A549 (cell line): ENCODE results near the gene NFKBIZ. TPM values are rescaled to one million over a fixed set of nuclear protein-coding genes. Genes with fewer than 3 reads are reported as not detected.
A peak's percentile ranks its signal among the peaks of the same experiment; 100 is the strongest.

Experiments used
- ATAC-seq, 2 experiments: fragments of 200-7000 bp in 1 of 2; fragments of >200 bp in 1 of 2; cut with Nextera tagmentation in 1 of 2; cut with Tn5 transposase in 1 of 2; 3 replicates each; pipeline versions ENCODE4 v1.8.0 to v1.9.1; 2018 to 2020; ENCODE audit warnings: mild to moderate bottlenecking in 1 of 2, moderate library complexity in 1 of 2
- CTCF ChIA-PET: fragments of 300-600 bp; sonication (Branson Sonifier 250); formaldehyde crosslinking; extraction: SDS; loops from one replicate; lab custom pipeline; 2021; ENCODE audit warnings: antibody characterized with exemption, inconsistent platforms; lab: Yijun Ruan, JAX
- POLR2A ChIA-PET: fragments of 350-600 bp; formaldehyde crosslinking; extraction: SDS; loops from one replicate; lab custom pipeline; 2021; ENCODE audit warnings: antibody characterized with exemption, inconsistent platforms; lab: Yijun Ruan, JAX
- DNase-seq, 2 experiments: peaks; one replicate each; pipeline versions ENCODE4 v3.0.0 to v3.0.0-alpha.2; 2011 to 2016; ENCODE audit warnings: low read depth in 1 of 2, low spot score in 1 of 2
- FAIRE-seq: peaks from 2 replicates; lab custom pipeline; 2011; peaks lifted over from hg19 to GRCh38; lab: Jason Lieb, UNC
- H3K27ac ChIP-seq, 2 experiments: fragments of >200 bp; sonication (Bioruptor Twin); formaldehyde crosslinking; 3 replicates each; pipeline ENCODE4 v1.5.1; 2016 to 2017
- H3K4me1 ChIP-seq: fragments of >200 bp; sonication (Bioruptor Twin); formaldehyde crosslinking; 3 replicates; pipeline ENCODE4 v1.6.1; 2016
- H3K4me2 ChIP-seq: fragments of >200 bp; sonication (Bioruptor Twin); formaldehyde crosslinking; 3 replicates; pipeline ENCODE4 v1.6.1; 2016
- H3K4me3 ChIP-seq: fragments of >200 bp; sonication (Bioruptor Twin); formaldehyde crosslinking; 3 replicates; pipeline ENCODE4 v1.5.1; 2016
- H3K9me3 ChIP-seq: fragments of >200 bp; sonication (Bioruptor Twin); formaldehyde crosslinking; 3 replicates; pipeline ENCODE4 v1.6.1; 2016
- CBX8 ChIP-seq: fragments of 200-600 bp; sonication (generic); IDR thresholded peaks from 2 replicates; pipeline ENCODE4 v1.6.1; 2016
- EP300 ChIP-seq, 2 experiments: fragments of >200 bp; sonication (Bioruptor Twin); formaldehyde crosslinking; IDR thresholded peaks; 2 replicates in 1 of 2; 3 replicates in 1 of 2; pipeline ENCODE4 v1.6.1; 2016 to 2017
- GATA3 ChIP-seq: IDR thresholded peaks from 2 replicates; pipeline ENCODE4 v1.6.1; 2012; ENCODE audit warnings: borderline replicate concordance
- HOXB5 ChIP-seq: fragments of 250-450 bp; sonication (Bioruptor Pico); IDR thresholded peaks from 2 replicates; pipeline ENCODE4 v1.5.0; 2020; ENCODE audit warnings: mild to moderate bottlenecking, moderate library complexity
- KDM5A ChIP-seq: fragments of 200-600 bp; sonication (generic); IDR thresholded peaks from 2 replicates; pipeline ENCODE4 v1.6.1; 2016; ENCODE audit warnings: antibody characterized with exemption, mild to moderate bottlenecking
- MAZ ChIP-seq: fragments of 150-350 bp; IDR thresholded peaks from 2 replicates; pipeline ENCODE4 v1.6.1; 2014; ENCODE audit warnings: antibody characterized with exemption, low read depth, low read length, borderline replicate concordance
- NFE2L2 ChIP-seq: fragments of 150-350 bp; conservative IDR thresholded peaks from 2 replicates; pipeline ENCODE4 v1.6.1; 2014; ENCODE audit warnings: low read length
- PHF8 ChIP-seq: fragments of 200-600 bp; sonication (generic); IDR thresholded peaks from 2 replicates; pipeline ENCODE4 v1.6.1; 2016; ENCODE audit warnings: low read depth, mild to moderate bottlenecking, antibody characterized with exemption, moderate library complexity, borderline replicate concordance
- POLR2A ChIP-seq: IDR thresholded peaks from 2 replicates; pipeline ENCODE4 v1.6.1; 2012; ENCODE audit warnings: mild to moderate bottlenecking, low read length
- RCOR1 ChIP-seq: fragments of 150-350 bp; IDR thresholded peaks from 2 replicates; pipeline ENCODE4 v1.6.1; 2014; ENCODE audit warnings: antibody characterized with exemption, low read length, low read depth
- RNF2 ChIP-seq: fragments of 200-600 bp; sonication (generic); IDR thresholded peaks from 2 replicates; pipeline ENCODE4 v1.6.1; 2016; ENCODE audit warnings: low read depth, mild to moderate bottlenecking, antibody characterized with exemption, moderate library complexity, borderline replicate concordance
- SREBF2 ChIP-seq: fragments of 450-650 bp; IDR thresholded peaks from 2 replicates; pipeline ENCODE4 v1.6.1; 2014; ENCODE audit warnings: mild to moderate bottlenecking, moderate library complexity
- TFCP2L1 ChIP-seq: fragments of 250-450 bp; sonication (Bioruptor Pico); IDR thresholded peaks from 2 replicates; pipeline ENCODE4 v1.5.0; 2021; ENCODE audit warnings: mild to moderate bottlenecking
- ZNF302 ChIP-seq: fragments of 250-450 bp; sonication (Bioruptor Pico); IDR thresholded peaks from 2 replicates; pipeline ENCODE4 v1.9.0; 2021; ENCODE audit warnings: inconsistent platforms, mild to moderate bottlenecking, moderate library complexity
- WGBS: methylation state at CpG from one replicate; pipeline ENCODE4 v1.1.6; 2017; ENCODE audit errors: missing lambda C conversion rate; 5-methylcytosine and 5-hydroxymethylcytosine counted together
- polyA plus RNA-seq, 4 experiments: library from polyadenylated mRNA; depleted of rRNA in 3 of 4; stranded (reverse); fragments of >200 nt; fragmentation: RNase III in 1 of 4; extraction: RNeasy Plus Mini Kit Qiagen cat#74134 plus additional on column Dnase treatment in 1 of 4; gene quantifications; 2 replicates in 3 of 4; 3 replicates in 1 of 4; pipeline ENCODE4 v1.2.3, GENCODE V29; 2011 to 2017
- TF ChIP-seq, protein P1 (sequence below): IDR thresholded peaks from 2 replicates; pipeline ENCODE4 v1.6.1; 2012; ENCODE audit warnings: low read depth, borderline replicate concordance
- TF ChIP-seq, protein P2 (sequence below): IDR thresholded peaks from 2 replicates; pipeline ENCODE4 v1.6.1; 2012
- TF ChIP-seq, protein P3 (sequence below): fragments of >200 bp; sonication (Bioruptor Twin); formaldehyde crosslinking; IDR thresholded peaks from 3 replicates; pipeline ENCODE4 v1.6.1; 2016
- TF ChIP-seq, protein P4 (sequence below): fragments of >200 bp; sonication (Bioruptor Twin); formaldehyde crosslinking; IDR thresholded peaks from 3 replicates; pipeline ENCODE4 v1.5.1; 2016

The NFKBIZ gene
- polyA plus RNA-seq, 2 of the 4 experiments (the other 2 are of a cell fraction), result 19.8 to 36.1 TPM

DNA sequence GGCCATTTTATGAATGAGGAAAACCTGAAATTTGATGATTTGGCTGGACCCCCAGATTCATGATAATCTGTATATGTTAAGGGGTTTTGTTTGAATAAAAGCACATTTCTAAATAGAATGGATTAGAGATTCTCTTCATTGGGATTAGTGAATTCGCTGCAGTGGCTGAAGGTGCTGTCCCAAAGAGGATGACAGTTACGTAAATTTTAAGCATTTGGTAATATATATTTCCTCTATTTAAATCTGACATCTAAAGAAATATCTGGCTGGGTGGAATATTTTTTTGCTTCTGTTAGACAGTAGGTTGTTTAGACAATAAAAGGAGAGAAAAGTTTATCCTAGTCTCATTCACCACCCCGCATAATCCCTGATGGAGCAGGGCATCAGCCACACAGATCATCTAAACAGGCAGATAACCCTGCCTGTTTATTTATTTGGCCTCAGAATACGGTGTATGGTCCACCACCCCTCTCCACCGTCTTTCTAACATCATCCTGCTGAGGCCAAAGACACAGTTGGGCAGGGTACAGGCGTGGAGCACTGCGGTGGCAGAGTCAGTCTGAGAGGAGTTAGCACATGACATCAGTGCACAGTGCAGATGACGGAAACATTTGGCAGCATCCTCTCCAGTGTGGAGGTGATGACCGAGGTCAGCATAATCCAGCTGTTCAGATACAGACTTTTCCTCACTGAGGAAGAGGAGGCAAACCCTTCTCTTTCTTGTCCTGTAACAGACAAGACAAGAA lies 20.4 kb upstream of the NFKBIZ start (continued):
- TF ChIP-seq, protein P1, sequence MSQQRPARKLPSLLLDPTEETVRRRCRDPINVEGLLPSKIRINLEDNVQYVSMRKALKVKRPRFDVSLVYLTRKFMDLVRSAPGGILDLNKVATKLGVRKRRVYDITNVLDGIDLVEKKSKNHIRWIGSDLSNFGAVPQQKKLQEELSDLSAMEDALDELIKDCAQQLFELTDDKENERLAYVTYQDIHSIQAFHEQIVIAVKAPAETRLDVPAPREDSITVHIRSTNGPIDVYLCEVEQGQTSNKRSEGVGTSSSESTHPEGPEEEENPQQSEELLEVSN, result no peak
- TF ChIP-seq RNF2, result no peak
- TF ChIP-seq EP300 (IDR thresholded peaks at IDR 0.05), result no peak
- no peak for TF ChIP-seq SREBF2
- TF ChIP-seq, protein P2, sequence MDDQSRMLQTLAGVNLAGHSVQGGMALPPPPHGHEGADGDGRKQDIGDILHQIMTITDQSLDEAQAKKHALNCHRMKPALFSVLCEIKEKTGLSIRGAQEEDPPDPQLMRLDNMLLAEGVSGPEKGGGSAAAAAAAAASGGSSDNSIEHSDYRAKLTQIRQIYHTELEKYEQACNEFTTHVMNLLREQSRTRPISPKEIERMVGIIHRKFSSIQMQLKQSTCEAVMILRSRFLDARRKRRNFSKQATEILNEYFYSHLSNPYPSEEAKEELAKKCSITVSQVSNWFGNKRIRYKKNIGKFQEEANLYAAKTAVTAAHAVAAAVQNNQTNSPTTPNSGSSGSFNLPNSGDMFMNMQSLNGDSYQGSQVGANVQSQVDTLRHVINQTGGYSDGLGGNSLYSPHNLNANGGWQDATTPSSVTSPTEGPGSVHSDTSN, result no peak
- TF ChIP-seq TFCP2L1 (CRISPR knock-in tag), result no peak
- TF ChIP-seq POLR2A, result no peak
- no peak for TF ChIP-seq ZNF302 (CRISPR knock-in tag)
- TF ChIP-seq, protein P3, sequence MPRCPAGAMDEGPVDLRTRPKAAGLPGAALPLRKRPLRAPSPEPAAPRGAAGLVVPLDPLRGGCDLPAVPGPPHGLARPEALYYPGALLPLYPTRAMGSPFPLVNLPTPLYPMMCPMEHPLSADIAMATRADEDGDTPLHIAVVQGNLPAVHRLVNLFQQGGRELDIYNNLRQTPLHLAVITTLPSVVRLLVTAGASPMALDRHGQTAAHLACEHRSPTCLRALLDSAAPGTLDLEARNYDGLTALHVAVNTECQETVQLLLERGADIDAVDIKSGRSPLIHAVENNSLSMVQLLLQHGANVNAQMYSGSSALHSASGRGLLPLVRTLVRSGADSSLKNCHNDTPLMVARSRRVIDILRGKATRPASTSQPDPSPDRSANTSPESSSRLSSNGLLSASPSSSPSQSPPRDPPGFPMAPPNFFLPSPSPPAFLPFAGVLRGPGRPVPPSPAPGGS, result no peak
- TF ChIP-seq, all 56 proteins: peak for 0

DNA sequence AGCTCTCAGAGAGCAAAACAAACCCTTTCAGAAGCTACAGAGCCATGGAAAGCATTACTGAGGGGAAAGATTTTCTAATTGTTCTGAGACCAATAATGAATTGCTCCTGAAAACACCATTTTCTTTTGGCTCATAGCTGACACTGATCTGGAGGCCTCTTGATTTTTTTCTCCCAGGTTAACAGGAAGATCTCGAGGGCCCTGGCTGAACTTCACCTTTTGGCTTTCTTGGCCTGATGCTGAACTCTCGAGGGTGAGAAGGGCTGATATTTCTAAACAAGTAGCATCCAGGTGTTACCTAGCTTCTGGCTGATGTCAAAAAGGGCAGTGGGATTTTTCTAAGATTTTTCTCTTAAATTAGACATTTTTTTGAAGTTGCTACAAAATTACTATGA lies 19.9 kb upstream of the NFKBIZ start:
- WGBS, result 79% methylated on average over 2 of the region's 2 CpGs
- CTCF ChIA-PET, result interaction anchor here (1.0 to 2.1 kb wide), 3 partner anchors 9 to 395 kb away, joined by 3 to 6 read pairs (median 4); no protein-coding TSS in a partner anchor
- FAIRE-seq, result no peak
- Histone ChIP-seq H3K4me1 (peaks cover 36% of the 10 kb centered on the region), H3K27ac (peak overlapping the region in 1 of 2 experiments; percentile 88; a peak in 3 of 6 replicates), H3K4me2 (peak overlapping the region; percentile 95), H3K9me3 (no peaks in the 10 kb centered on the region), H3K4me3 (no peak overlapping the region)
- TF ChIP-seq NFE2L2, result no peak
- TF ChIP-seq HOXB5, result no peak
- no peak for TF ChIP-seq RCOR1
- TF ChIP-seq CBX8, result no peak
- no peak for TF ChIP-seq GATA3
- TF ChIP-seq, protein P3, result no peak
- TF ChIP-seq KDM5A, result no peak
- no peak for TF ChIP-seq PHF8
- no peak for TF ChIP-seq MAZ
- no peak for ATAC-seq
- DNase-seq, result no peak
- POLR2A ChIA-PET, result interaction anchor here (3.3 kb wide), 1 partner anchor 20 kb away, joined by 14 read pairs; the partner anchor contains the start of gene NFKBIZ

DNA sequence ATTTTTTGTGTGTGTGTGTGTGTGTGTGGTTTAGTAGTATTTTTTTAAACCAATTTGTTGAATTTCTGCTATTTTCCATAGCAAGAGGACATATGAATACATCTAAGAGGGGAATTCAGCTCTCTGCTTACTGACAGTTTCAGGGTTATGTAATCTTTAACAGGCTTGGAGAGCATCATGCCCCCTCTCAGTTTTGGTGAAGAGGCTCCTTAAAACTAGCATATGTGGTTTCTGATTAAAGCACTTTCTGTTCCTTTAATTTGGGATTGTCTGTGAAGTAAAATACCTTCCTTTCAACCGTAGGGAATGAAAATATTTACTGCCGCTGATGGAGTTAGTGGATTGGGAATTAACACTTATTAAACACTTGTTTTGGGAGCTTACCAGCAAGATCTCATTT lies 19.4 kb upstream of the NFKBIZ start:
- Histone ChIP-seq H3K4me3 (no peak overlapping the region), H3K27ac (no peak overlapping the region), H3K4me2 (no peak overlapping the region), H3K4me1 (peaks cover 32% of the 10 kb centered on the region), H3K9me3 (no peaks in the 10 kb centered on the region)
- POLR2A ChIA-PET, result interaction anchor here (3.3 kb wide), 1 partner anchor 20 kb away, joined by 14 read pairs; the partner anchor contains the start of gene NFKBIZ
- ATAC-seq (no peak), FAIRE-seq (no peak), DNase-seq (no peak)
- 97% methylated on average over 2 of the region's 2 CpGs for WGBS
- TF ChIP-seq, protein P4, sequence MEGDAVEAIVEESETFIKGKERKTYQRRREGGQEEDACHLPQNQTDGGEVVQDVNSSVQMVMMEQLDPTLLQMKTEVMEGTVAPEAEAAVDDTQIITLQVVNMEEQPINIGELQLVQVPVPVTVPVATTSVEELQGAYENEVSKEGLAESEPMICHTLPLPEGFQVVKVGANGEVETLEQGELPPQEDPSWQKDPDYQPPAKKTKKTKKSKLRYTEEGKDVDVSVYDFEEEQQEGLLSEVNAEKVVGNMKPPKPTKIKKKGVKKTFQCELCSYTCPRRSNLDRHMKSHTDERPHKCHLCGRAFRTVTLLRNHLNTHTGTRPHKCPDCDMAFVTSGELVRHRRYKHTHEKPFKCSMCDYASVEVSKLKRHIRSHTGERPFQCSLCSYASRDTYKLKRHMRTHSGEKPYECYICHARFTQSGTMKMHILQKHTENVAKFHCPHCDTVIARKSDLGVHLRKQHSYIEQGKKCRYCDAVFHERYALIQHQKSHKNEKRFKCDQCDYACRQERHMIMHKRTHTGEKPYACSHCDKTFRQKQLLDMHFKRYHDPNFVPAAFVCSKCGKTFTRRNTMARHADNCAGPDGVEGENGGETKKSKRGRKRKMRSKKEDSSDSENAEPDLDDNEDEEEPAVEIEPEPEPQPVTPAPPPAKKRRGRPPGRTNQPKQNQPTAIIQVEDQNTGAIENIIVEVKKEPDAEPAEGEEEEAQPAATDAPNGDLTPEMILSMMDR, result no peak
- CTCF ChIA-PET, result interaction anchor here (1.0 to 2.1 kb wide), 3 partner anchors 9 to 395 kb away, joined by 3 to 6 read pairs (median 4); no protein-coding TSS in a partner anchor
